ENCODE data around the gene MBD3.

Gene MBD3

GRCh38 chr19:1592024-1592754 lies 476 bp downstream of the MBD3 start:
- peak; percentile 59 for DNase-seq

- no peak for DNase-seq
These were observed 1.1 kb downstream of the MBD3 start for GRCh38 chr19:1591421-1592023.

GRCh38 chr19:1590641-1591397 lies 1.8 kb downstream of the MBD3 start:
- peak; percentile 53 to 59 for DNase-seq

GRCh38 chr19:1587872-1588271 lies 4.8 kb downstream of the MBD3 start:
- no peak for DNase-seq

- no peak for DNase-seq
These were observed 7.5 kb downstream of the MBD3 start for GRCh38 chr19:1585243-1585580.

GRCh38 chr19:1584500-1585242 lies 8.0 kb downstream of the MBD3 start:
- no peak for DNase-seq

- no peak for DNase-seq
These were observed 10.5 kb downstream of the MBD3 start for GRCh38 chr19:1582201-1582600.

- DNase-seq: no peak
These were observed 11.7 kb downstream of the MBD3 start for GRCh38 chr19:1580957-1581356.

GRCh38 chr19:1580382-1580781 lies 12.3 kb downstream of the MBD3 start:
- DNase-seq: no peak

- no peak for DNase-seq
These were observed 13.4 kb downstream of the MBD3 start for GRCh38 chr19:1579222-1579621.

GRCh38 chr19:1577929-1578618 lies 14.6 kb downstream of the MBD3 start:
- DNase-seq: no peak

- no peak for DNase-seq
These were observed 15.4 kb downstream of the MBD3 start for GRCh38 chr19:1577090-1577928.

- no peak for DNase-seq
These were observed 16.2 kb downstream of the MBD3 start for GRCh38 chr19:1576242-1577089.

- no peak for DNase-seq
These were observed 17.1 kb downstream of the MBD3 start for GRCh38 chr19:1575323-1576241.

- no peak for DNase-seq
These were observed 18.1 kb downstream of the MBD3 start for GRCh38 chr19:1574354-1575136.

GRCh38 chr19:1572795-1573194 lies 19.9 kb downstream of the MBD3 start:
- DNase-seq: no peak

GRCh38 chr19:1571358-1571757 lies 21.3 kb downstream of the MBD3 start:
- DNase-seq: no peak

- no peak for DNase-seq
These were observed 21.8 kb downstream of the MBD3 start for GRCh38 chr19:1570836-1571235.

- DNase-seq: no peak
These were observed 22.7 kb downstream of the MBD3 start for GRCh38 chr19:1569997-1570396.
